GM11168 (cell line): ENCODE measurements around the gene NEK7.
"Not testable (repeated sequence)": the region's sequence is repeated elsewhere in the genome, so short reads cannot be mapped to it uniquely, and the experiment has no call there.

Experiments
- in situ Hi-C: fragments of 300-500 bp; cut with MboI; formaldehyde crosslinking; loops from one replicate; pipeline ENCODE4 v1.12.0; 2022; ENCODE audit warnings: low sequenced_read_pairs; ENCODE audit not compliant: unreplicated experiment

The NEK7 gene

DNA sequence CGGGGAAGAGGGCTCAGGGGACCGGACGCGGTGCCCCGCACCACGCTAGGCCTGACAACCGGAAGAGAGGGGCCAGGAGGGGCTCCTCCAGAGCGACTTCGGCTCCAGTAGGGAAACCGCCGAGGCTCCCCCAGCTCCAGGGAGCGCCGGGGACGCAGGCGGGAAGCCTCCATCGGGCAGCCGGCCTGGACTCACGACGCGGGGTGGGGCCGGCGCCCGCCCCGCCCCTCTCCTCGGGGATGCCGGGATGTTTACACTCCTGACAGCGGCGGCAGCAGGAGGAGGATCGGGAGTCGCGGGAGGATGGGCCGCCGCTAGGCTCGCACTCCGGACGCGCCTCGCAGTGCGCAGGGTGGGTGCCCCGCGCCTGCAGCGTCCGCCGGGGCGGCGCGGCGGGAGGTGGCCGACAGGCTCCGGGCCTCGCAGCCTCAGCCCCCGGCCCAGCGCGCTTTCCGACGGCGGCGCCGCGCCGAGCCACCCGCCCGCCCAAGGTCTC, at the start of gene NEK7:
Gene NEK7 (plus strand): TSS at position 254 of the 496 bp plus-strand sequence. CDS start 75,583 bp downstream, outside the sequence.
- in situ Hi-C loops, result loop anchor here (25.0 kb wide), 1 partner anchor 306 kb away; no protein-coding TSS in a partner anchor

DNA sequence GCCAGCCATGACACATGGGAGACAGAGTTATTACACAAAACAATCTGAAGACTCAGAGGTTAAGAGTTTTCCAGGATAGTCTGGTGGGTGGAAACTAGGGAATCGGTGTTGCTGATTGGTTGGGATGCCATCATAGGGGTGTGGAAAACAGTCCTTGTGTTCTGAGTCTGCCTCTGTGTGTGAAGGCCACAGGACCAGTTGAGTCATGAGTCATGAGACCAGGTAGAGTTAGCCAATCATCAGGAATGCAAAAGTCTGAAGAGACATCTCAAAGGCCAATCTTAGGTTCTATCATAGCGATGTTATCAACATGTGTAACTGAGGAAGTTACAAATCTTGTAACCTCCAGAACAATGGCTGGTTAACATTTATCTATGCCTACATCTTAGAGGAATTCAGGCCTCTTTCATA, 49.7 kb upstream of the NEK7 start:
- in situ Hi-C loops, result no loop called here

DNA sequence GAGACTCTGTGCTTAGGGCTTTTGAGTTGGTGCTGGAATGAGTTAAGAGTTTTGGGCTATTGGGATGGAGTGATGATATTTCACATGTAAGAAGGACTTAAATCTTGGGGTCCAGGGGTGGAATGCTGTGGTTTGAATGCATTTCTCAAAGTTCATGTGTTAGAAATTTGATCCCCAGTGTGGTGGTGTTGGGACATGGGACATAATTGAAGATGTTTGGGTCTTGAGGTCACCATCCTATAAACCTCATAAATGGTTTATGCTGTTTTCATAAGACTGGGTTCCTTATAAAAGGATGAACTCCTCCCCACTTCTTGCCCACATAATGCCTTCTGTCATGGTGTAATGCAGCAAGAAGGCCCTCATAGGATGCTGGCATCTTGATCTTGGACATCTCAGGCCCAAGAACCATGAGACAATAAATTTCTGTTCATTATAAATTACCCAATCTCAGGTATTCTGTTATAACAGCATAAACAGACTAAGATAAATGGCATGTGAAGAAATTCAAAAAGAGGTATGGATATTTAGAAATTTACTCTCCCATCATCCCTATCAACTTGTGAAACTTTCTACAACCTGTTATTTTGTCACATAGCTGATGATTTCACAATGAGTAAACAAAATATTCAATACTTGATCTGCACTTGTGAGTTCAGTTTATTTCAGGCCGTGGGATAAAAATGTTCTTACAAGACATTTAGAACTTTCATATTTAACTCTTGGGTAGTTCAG, 48.0 kb upstream of the NEK7 start:
- in situ Hi-C loops, result no loop called here

DNA sequence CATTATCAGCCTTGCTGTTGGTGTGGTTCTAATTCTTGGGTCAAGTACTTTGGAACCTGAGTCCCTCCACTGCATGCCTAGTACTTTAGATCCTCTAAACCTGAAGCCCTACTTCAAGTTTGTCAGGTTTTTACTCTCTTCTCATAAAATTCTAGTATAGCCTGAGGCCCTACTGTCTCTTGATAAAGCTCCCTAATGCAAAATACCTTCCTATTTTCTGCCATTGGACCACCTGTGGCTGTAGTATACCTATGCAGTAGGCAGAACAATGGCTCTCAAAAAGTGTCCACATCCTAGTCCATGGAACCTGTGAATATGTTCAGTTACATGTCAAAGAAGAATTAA, 47.5 kb upstream of the NEK7 start:
- in situ Hi-C loops, result no loop called here

DNA sequence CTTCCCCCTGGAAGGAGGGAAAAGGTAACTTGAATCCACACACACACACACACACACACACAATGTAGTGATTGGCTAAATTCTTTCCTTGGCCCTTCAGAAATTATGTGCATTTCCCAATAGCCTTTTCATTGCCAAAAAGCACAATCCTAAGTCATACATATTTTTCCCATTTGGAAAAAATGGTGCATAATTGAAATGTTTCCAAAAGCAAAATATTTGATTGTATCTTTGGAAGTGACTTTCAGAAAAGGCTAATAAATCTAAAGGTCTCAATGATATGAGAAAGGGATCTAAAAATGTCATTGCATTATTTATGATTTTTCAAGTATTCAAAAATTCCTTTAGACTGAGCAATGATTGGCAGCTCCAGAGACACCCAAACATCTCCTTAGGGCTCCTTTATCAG, 43.5 kb upstream of the NEK7 start:
- in situ Hi-C loops, result no loop called here

DNA sequence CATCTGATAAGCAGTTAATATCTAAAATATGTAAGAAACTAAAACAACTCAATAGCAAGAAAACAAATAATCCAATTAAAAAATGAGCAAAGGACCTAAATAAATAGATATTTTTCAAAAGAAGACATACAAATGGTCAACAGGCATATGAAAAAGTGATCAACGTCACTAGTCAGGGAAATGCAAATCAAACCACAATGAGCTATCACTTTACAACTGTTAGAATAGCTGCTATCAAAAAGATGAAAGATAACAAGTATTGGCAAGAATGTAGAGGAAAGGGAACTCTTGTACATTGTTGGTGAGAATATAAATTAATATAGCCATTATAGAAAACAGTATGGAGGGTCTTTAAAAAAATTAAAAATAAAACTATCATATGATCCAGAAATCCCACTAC, 40.7 kb upstream of the NEK7 start:
- in situ Hi-C loops, result no loop called here

DNA sequence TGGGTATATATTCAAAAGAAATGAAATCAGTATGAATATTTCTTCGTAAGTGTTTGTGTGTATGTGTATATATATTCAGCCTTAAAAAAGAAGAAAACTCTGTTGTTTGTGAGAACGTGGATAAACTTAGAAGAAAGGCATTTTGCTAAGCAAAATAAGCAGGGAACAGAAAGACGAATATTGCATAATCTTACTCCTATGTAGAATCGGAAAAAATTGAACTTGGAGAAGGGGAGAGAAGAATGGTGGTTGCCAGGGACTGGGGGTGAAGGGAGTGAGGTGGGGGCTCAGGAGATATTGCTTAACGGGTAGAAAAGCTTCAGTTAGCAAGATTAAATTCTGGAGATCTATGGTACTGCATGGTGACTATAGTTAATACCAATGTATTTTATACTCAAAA, 40.3 kb upstream of the NEK7 start:
- in situ Hi-C loops, result no loop called here

DNA sequence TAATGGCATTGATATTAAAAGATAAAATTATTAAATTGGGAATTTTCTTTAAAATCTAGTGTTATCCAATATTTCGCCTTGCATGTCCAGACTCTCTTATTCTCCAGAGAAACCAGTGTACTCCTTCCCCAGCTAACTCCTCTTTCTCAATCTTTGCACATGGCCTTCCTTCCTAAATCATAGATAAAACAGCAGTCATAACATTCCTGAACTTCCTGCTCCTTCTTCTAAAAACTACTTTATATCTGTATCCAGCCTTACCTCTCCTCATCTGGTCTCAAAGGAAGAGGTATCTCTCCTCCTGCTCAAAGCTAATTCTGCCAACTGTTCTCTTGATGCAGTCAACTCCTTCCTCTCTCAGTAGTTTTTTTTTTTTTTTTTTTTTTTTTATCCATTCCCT, 39.5 kb upstream of the NEK7 start:
- in situ Hi-C loops, result no loop called here

DNA sequence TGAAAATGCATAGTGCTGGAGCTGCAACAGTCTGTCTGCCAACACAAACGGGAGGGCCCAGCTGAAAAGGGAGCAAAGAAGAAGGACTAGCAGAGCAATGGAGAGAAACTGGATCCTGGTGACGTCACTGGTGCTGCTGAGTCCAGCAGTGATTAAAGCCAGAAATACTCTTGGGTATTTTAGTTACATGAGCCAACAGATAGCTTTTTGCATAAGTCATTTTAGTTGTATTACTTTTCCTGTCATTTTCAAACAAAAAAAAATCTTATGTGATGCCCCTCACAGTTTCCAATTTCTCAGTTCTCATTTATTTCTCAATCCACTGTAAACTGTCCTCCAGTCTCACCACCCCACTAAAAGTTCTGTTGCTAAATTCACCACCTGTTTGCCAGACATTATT, 38.7 kb upstream of the NEK7 start:
- in situ Hi-C loops, result no loop called here

DNA sequence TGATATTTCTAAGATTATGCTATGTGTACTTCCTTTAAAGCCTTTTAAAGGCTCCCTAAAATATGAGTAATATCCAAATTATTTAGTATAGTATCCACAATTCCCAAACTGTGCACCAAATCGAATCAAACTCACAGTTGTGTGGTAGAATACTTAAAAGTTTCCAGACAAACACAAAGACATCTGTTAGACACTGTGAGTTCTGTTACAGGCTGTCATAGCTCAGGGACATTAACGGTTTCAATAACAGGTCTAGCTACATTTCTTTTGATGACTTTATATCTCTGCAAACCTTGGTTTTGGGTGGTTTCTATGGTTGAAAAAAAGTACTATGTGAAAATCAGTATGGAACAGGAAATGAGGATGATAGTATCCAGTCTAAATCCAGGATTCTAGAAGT, 36.9 kb upstream of the NEK7 start:
- in situ Hi-C loops, result no loop called here

DNA sequence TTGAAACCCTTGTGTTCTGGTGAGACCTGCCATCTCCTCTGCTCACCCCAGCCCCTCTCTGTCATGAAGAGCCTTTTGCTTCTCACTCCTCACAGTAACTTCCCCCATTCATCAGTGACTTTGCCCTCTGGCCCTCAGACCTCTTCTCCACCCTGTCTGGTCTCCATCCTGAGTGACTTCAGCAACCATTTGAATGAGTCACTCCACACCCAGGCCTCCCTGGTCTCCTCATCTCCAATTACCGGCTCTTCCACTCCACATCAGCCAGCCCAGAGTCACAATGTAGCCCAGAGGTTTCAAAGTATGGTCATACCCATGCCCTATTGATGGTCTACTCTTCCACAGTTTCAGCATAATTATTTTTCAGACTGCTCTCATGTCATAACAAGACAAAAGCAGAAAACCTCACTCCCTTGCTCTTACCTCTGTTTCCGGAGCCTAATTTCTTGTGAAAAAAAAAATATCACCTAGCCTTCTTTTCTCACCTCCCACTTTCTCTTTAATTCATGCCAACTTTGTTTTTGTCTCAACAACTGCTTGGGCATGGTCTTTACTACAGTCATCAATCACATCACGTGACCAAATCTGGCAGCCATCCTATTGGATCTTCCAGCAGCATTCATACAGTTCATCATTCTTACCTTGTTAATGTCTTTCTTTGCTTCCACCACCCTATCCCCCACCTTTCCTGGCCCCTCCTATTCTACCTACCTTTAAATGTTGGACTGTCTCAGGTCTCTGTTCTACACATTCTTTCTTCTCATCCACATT, 35.6 kb upstream of the NEK7 start:
- in situ Hi-C loops, result no loop called here

DNA sequence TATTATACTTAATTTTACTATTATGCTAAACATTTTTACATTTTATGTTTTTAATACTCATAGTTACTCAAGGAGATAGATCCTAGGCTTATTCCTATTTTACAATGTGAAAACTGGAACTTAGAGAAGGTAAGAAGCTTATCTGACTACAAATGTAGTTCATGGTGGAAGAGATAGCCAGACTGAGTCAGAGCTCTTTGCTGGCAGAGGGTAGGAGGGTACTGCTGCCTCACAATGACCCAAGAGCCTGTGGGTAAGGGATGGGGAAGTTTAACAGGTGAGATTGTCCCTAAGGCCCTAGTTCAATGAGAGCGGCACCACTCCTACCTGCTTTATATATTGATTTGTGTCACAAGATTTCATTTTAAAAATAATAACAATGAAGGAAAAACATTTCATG, 34.1 kb upstream of the NEK7 start:
- in situ Hi-C loops, result no loop called here

DNA sequence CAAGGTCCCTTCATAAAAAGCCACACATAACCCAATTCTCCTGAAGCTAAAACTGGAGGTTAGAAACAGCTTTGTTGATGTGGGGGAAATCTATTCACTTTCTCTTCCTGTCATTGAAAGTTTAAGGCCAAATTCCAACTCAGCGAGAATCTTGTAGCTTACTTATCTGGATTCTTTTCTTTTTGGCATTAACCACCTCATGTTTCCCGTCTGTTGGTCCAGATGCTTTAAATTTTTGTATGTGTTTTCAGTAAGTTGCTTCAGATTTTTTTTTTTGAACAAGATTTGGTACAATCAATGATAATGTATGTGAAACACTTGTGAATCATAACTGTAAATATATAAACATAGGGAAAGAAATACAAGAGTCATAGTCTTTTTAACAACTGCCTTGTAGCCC, 33.7 kb upstream of the NEK7 start:
- in situ Hi-C loops, result no loop called here

DNA sequence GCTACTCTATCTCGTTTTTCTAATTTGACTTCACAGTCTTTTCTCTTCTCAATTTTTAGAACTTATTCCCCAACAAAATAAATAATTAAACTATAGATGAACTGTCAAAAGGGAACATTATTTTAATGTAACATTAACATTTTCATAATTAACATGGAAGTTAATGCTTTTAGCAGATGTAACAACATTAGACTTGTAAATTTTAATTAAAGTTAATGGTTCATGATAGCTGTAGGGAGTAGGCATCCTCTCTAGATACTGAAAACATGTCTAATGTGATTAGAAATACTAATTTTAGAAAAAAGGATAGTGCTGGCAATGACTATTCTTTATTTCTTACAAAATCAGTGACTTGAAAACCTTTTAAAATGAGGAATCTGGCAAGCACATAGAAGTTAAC, 32.1 kb upstream of the NEK7 start:
- in situ Hi-C loops, result no loop called here

DNA sequence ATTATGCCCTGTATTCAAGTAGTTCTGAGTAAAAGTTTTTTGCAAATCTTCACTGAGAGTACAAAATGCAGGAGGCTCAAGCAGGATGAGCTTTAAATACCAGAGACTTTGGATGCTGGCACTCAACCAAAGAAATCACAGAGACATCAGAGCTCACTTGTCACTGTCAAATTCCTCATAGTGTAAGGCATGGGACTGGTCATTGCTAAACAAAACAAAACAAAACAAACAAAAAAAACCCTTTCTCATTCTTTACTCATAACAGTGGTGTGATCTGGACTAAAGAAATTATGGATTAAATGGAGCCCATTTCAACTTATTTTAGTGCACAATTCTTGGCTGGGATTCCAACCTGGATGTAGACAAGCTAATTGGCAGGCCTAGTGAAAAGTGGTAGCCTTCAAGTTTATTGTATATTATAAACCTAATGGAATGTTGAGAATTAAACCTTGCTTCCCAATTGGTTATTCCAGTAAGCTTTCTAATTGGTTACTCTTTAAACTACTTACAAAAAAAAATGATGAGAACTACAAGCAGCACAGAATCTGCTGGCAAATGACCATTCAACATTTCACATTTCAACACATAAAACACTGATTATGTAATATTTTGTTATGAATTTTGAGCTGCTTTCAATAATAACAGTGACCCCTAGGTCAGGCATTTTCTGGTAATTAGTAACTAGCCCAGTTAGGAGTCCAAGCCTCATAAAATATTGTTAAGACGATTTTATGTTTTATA, 30.6 kb upstream of the NEK7 start:
- in situ Hi-C loops, result no loop called here

DNA sequence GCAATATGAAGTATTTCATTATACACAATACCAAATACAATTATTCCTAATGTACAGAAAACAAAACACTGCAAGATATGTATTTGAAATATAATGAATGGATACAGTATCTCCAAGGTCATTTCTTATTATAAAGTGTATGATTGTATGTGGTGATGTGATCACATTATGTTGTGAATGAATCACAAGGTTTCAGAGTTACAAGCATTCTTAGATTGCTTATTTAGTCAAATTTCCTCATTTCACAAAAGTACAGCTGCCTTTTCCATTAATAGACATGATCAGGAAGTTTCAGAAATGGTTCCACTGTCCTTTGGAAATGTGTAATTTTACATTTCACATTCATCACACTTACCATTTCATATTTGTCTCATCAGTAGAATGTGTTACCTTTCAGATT, 28.3 kb upstream of the NEK7 start:
- in situ Hi-C loops, result no loop called here

DNA sequence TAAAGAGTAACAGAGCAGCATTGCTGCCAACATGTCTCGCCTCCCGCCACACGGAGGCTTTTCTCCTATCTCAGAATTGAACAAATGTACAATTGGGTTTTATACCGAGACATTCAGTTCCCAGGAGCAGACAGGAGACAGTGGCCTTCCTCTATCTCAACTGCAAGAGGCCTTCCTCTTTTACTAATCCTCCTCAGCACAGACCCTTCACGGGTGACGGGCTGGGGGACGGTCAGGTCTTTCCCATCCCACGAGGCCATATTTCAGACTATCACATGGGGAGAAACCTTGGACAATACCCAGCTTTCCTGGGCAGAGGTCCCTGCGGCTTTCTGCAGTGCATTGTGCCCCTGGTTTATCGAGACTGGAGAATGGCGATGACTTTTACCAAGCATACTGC, 26.7 kb upstream of the NEK7 start:
- in situ Hi-C loops, result not testable (repeated sequence)

DNA sequence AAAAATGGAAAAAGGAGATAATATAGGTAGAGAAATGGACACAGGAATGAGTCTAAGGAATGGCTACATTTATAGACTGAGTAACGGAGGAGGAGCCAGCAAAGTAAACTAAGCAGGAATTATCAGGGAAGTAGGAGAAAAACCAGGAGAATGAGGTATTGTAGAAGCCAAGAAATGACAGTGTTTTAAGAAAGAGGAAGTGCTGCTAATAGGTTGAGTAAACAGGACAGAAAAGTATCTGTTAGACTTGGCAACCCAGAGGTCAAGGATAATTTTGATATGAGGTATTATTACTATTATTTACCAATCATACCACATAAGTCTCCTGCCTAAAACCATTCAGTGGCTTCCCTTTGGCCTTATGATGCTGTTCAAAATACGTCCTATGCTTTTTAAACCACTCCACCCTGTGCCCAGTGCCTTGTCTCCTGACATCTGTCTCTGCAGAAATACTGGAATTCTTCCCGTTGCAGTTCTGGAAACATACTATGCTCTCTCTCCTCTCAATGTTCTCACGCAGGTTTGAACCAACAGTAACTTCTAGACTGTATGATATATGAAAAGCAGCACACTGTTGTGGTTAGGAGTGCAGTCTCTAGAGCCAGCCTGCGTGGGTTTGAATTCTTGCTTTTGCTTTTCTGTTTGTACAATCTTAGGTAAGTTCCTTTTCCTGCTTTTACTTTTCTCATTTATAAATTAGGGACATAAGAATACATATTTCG, 24.6 kb upstream of the NEK7 start:
- in situ Hi-C loops, result no loop called here

DNA sequence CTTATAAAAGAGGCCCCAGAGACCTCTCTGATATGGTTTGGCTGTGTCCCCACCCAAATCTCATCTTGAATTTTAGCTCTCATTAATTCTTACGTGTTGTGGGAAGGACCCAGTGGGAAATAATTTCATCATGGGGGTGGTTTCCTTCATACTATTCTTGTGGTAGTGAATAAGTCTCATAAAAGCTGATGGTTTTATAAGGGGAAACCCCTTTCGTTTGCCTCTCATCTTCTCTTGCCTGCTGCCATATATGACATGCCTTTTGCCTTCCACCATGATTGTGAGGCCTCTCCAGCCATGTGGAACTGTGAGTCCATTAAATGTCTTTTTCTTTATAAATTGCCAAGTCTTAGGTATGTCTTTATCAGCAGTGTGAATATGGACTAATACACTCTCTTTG, 22.5 kb upstream of the NEK7 start:
- in situ Hi-C loops, result no loop called here

DNA sequence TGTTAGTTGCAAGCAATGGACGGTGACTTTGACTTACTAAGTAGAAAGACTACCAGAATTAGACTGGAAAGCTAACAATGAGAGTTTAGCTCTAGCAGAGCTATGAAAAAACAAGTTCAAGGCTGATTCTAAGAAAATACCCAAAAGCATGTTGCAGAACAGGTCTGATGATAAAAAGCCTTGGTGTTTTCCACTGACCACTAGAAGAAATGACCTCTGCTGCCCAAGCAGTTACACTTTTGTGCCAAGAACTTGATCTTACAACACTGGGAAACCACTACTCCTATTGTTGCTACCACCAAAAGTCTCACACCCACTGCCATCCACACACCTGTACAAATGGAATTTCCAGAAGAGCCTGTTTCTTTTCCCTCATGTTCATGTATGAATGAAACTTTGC, 21.4 kb upstream of the NEK7 start:
- in situ Hi-C loops, result no loop called here
